ENCODE data around the gene NUDT17.

DNA sequence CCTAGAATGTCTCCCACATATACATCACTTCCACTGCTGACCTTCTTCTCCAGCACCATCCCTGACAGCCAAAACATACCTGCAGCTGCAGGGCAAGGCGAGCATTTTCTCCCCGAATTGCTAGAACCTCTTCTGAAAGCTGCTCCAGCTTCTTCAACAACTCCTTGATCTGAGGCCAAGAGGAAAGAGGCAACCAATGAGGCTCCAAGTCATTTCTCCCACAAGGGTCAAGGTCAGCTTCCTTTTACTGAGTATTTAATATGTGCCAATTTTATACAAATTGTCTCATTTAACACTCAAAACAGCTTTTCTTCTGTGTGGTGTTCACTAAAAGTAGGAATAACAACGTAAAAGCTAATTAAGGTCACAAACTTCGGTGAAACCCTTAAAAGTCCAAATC is 22.8 kb downstream of the NUDT17 start:
- TF ChIP-seq POLR2A (IDR thresholded peaks at IDR 0.05; ENCODE audit: low read depth, low read length): no peak
- no peak for TF ChIP-seq POLR2AphosphoS5 (IDR thresholded peaks at IDR 0.05; ENCODE audit: low read depth, low read length)
- no peak for TF ChIP-seq TAF1 (IDR thresholded peaks at IDR 0.05; ENCODE audit: borderline replicate concordance, low read depth, low read length)

All from GM12892 (cell line).